MM.1S (cell line): ENCODE data around the gene TGM6.

Experiments
- DNase-seq: peaks from one replicate; pipeline ENCODE4 v3.0.0-alpha.2; 2015
- H2AFZ ChIP-seq: fragments of 300-600 bp; sonication (generic); 2 replicates; pipeline ENCODE4 v1.6.0; 2016; ENCODE audit warnings: antibody characterized with exemption, low read length
- H3F3A ChIP-seq: fragments of 300-600 bp; sonication (generic); 2 replicates; pipeline ENCODE4 v1.6.1; 2016; ENCODE audit warnings: mild to moderate bottlenecking, antibody characterized with exemption, low read length, moderate library complexity, mixed read lengths; ENCODE audit not compliant: insufficient read depth
- H3K27ac ChIP-seq: fragments of 300-600 bp; sonication (generic); 2 replicates; pipeline ENCODE4 v1.5.1; 2016; ENCODE audit warnings: mild to moderate bottlenecking, low read length
- H3K27me3 ChIP-seq: fragments of 300-600 bp; sonication (generic); replicated peaks from 2 replicates; pipeline ENCODE4 v1.6.0; 2016; ENCODE audit warnings: low read length; ENCODE audit not compliant: insufficient read depth
- H3K36me3 ChIP-seq: fragments of 300-600 bp; sonication (generic); replicated peaks from 2 replicates; pipeline ENCODE4 v1.6.1; 2016; ENCODE audit warnings: mild to moderate bottlenecking, low read length, mixed read lengths; ENCODE audit not compliant: insufficient read depth
- H3K4me1 ChIP-seq: fragments of 300-600 bp; sonication (generic); 2 replicates; pipeline ENCODE4 v1.6.1; 2016; ENCODE audit warnings: low read length, mixed read lengths
- H3K4me2 ChIP-seq: fragments of 300-600 bp; sonication (generic); 2 replicates; pipeline ENCODE4 v1.6.0; 2016; ENCODE audit warnings: low read depth, low read length
- H3K4me3 ChIP-seq: fragments of 300-600 bp; sonication (generic); 2 replicates; pipeline ENCODE4 v1.5.1; 2016; ENCODE audit warnings: low read length, mixed read lengths
- H3K79me2 ChIP-seq: fragments of 300-600 bp; sonication (generic); 2 replicates; pipeline ENCODE4 v1.6.1; 2016; ENCODE audit warnings: mixed run types, low read length, mixed read lengths
- H3K9ac ChIP-seq: fragments of 300-600 bp; sonication (generic); 2 replicates; pipeline ENCODE4 v1.6.1; 2016; ENCODE audit warnings: low read length, mixed read lengths
- H3K9me2 ChIP-seq: fragments of 300-600 bp; sonication (generic); replicated peaks from 2 replicates; pipeline ENCODE4 v1.6.1; 2016; ENCODE audit warnings: mild to moderate bottlenecking, low read length, mixed read lengths; ENCODE audit not compliant: insufficient read depth
- H3K9me3 ChIP-seq: fragments of 300-600 bp; sonication (generic); replicated peaks from 2 replicates; pipeline ENCODE4 v1.6.1; 2016; ENCODE audit warnings: mild to moderate bottlenecking, low read length, mixed read lengths; ENCODE audit not compliant: insufficient read depth
- H4K20me1 ChIP-seq: fragments of 300-600 bp; sonication (generic); 2 replicates; pipeline ENCODE4 v1.6.1; 2016; ENCODE audit warnings: mild to moderate bottlenecking, low read length, moderate library complexity, mixed read lengths; ENCODE audit not compliant: insufficient read depth
- EZH2 ChIP-seq: fragments of 300-600 bp; sonication (generic); optimal IDR thresholded peaks from 2 replicates; pipeline ENCODE3; 2017; ENCODE audit warnings: low read depth, mild to moderate bottlenecking, antibody characterized with exemption, low read length, mixed read lengths
- EZH2phosphoT487 ChIP-seq: fragments of 300-600 bp; sonication (generic); IDR thresholded peaks from 2 replicates; pipeline ENCODE4 v1.6.1; 2018; ENCODE audit warnings: antibody characterized with exemption, low read length
- TF ChIP-seq, protein P1 (sequence below): fragments of 300-600 bp; sonication (generic); IDR thresholded peaks from 2 replicates; pipeline ENCODE4 v1.5.1; 2016; ENCODE audit warnings: antibody characterized with exemption, low read length, mixed read lengths

TGM6 gene

DNA sequence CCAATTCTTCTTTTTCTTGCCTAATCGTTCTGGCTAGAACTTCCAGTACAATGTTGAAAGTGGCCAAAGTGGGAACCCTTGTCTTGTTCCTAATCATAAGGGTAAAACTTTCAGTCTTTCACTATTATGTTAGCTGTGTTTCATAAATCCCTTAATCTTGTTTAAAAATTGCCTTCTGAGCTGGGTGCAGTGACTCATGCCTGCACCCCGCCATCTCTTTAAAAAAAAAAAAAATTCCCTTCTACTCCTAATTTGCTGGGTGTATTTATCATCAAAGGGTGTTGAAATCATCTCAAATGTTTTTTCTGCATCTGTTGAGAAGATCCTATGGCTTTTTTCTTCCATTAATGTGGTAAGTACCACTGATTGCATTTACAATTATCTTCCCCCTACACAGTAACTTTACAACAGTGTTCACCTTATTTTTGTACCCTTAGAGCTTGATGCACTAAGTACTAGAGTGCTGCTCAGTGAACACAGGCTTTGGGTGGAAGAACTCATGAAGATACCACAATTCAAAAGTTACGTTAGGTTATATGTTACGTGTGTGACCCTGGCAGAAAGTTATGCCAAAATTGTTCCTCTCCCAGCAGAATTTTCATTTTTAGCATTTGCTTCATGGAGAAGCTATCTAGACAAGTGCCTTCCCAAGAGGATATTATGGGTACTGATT, 80.2 kb downstream of the TGM6 start:
- peaks cover 30% of the 10 kb centered on the region for H3K79me2 ChIP-seq
- H3K9ac ChIP-seq: no peak overlapping the region
- H3K27me3 ChIP-seq: no peaks in the 10 kb centered on the region
- H3K9me3 ChIP-seq: no peaks in the 10 kb centered on the region
- no peak overlapping the region for H3K4me3 ChIP-seq
- peaks cover 26% of the 10 kb centered on the region; the same call in 1 of the 2 replicates for H3F3A ChIP-seq
- H2AFZ ChIP-seq: no peak overlapping the region
- H3K9me2 ChIP-seq: no peaks in the 10 kb centered on the region
- TF ChIP-seq EZH2phosphoT487 (no peak), EZH2 (no peak)
- TF ChIP-seq, protein P1, sequence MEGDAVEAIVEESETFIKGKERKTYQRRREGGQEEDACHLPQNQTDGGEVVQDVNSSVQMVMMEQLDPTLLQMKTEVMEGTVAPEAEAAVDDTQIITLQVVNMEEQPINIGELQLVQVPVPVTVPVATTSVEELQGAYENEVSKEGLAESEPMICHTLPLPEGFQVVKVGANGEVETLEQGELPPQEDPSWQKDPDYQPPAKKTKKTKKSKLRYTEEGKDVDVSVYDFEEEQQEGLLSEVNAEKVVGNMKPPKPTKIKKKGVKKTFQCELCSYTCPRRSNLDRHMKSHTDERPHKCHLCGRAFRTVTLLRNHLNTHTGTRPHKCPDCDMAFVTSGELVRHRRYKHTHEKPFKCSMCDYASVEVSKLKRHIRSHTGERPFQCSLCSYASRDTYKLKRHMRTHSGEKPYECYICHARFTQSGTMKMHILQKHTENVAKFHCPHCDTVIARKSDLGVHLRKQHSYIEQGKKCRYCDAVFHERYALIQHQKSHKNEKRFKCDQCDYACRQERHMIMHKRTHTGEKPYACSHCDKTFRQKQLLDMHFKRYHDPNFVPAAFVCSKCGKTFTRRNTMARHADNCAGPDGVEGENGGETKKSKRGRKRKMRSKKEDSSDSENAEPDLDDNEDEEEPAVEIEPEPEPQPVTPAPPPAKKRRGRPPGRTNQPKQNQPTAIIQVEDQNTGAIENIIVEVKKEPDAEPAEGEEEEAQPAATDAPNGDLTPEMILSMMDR: no peak
- no peak overlapping the region for H3K27ac ChIP-seq
- H3K36me3 ChIP-seq: peaks cover 41% of the 10 kb centered on the region
- H3K4me2 ChIP-seq: no peak overlapping the region
- H3K4me1 ChIP-seq: no peaks in the 10 kb centered on the region
- peaks cover 8% of the 10 kb centered on the region; the same call in 1 of the 2 replicates for H4K20me1 ChIP-seq
- DNase-seq: no peak

GRCh38 chr20:2462484-2462883, 81.8 kb downstream of the TGM6 start:
- no peak overlapping the region for H2AFZ ChIP-seq
- no peak overlapping the region for H3K9ac ChIP-seq
- no peak for TF ChIP-seq EZH2
- TF ChIP-seq, protein P1: no peak
- TF ChIP-seq EZH2phosphoT487: no peak
- no peaks in the 10 kb centered on the region for H3K4me1 ChIP-seq
- no peaks in the 10 kb centered on the region for H3K9me3 ChIP-seq
- peaks cover 57% of the 10 kb centered on the region for H3K36me3 ChIP-seq
- peaks cover 46% of the 10 kb centered on the region for H3K79me2 ChIP-seq
- H3K4me3 ChIP-seq: no peak overlapping the region
- no peak overlapping the region for H3K4me2 ChIP-seq
- H3K27me3 ChIP-seq: no peaks in the 10 kb centered on the region
- H3K9me2 ChIP-seq: no peaks in the 10 kb centered on the region
- H4K20me1 ChIP-seq: peaks cover 24% of the 10 kb centered on the region
- H3K27ac ChIP-seq: no peak overlapping the region
- no peak for DNase-seq
- peaks cover 26% of the 10 kb centered on the region; the same call in 1 of the 2 replicates for H3F3A ChIP-seq

DNA sequence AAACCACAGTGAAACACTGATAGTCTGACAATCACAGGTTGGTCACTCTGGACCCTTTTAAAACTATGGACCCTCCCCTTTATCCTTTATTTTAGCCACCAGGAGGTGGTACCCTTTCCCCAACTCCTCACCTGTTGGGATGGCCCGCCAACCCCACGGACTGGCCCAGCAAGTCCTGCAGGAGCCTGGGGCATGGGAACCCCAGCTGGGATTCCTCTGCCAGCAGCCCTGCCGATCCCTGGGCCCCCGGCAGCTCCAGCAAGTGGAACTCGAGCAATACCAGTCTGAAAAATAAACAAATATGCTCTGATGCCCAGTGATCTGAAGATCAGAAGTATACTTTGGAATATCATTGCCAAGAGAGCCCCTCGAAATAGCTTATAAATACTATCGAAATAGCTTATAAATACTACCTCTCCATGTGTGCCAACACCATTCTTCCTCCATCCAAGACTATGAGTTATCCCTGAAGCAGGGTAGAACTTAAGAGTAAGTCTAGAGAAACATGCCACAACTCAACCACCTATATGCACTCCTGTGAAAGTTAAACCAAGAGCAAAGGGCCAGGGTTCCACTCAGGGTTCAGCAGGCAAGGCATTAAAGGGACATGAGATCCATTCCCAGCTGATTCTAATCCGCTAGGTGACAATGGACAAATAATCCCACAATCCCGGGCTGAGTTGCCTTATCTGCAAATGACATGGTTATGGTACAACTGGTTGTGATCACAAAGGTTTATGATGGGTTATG, 83.1 kb downstream of the TGM6 start:
- H4K20me1 ChIP-seq: peaks cover 37% of the 10 kb centered on the region
- no peak overlapping the region for H2AFZ ChIP-seq
- H3K27me3 ChIP-seq: no peaks in the 10 kb centered on the region
- DNase-seq: no peak
- H3K4me3 ChIP-seq: no peak overlapping the region
- peaks cover 12% of the 10 kb centered on the region for H3K4me1 ChIP-seq
- no peak overlapping the region for H3K9ac ChIP-seq
- peaks cover 59% of the 10 kb centered on the region for H3K79me2 ChIP-seq
- peaks cover 58% of the 10 kb centered on the region for H3K36me3 ChIP-seq
- H3K4me2 ChIP-seq: no peak overlapping the region
- no peaks in the 10 kb centered on the region for H3K9me2 ChIP-seq
- no peak overlapping the region for H3K27ac ChIP-seq
- TF ChIP-seq, protein P1: no peak
- TF ChIP-seq EZH2 (no peak), EZH2phosphoT487 (no peak)
- H3F3A ChIP-seq: peaks cover 16% of the 10 kb centered on the region; the same call in 1 of the 2 replicates
- no peaks in the 10 kb centered on the region for H3K9me3 ChIP-seq
